Mononuclear cell (primary cell): ENCODE data around the gene PLCXD1. TPM values are rescaled to one million over a fixed set of nuclear protein-coding genes. Genes with fewer than 3 reads are reported as not detected.
"Not testable (repeated sequence)": the region's sequence is repeated elsewhere in the genome, so short reads cannot be mapped to it uniquely, and the experiment has no call there.

ENCODE experiments used
- H3K27me3 ChIP-seq: 2 replicates; pipeline ENCODE4 v1.6.0; 2011; ENCODE audit warnings: low read length, control low read depth; ENCODE audit not compliant: insufficient read depth
- H3K4me1 ChIP-seq: 2 replicates; pipeline ENCODE4 v1.5.1; 2011; ENCODE audit warnings: mild to moderate bottlenecking, low read length, control low read depth; ENCODE audit not compliant: insufficient read depth
- H3K4me3 ChIP-seq: 2 replicates; pipeline ENCODE4 v1.5.1; 2011; ENCODE audit warnings: mild to moderate bottlenecking, low read length, moderate library complexity
- H3K9me3 ChIP-seq: 2 replicates; pipeline ENCODE4 v1.5.1; 2011; ENCODE audit warnings: low read depth, mild to moderate bottlenecking, control low read depth, low read length
- total RNA-seq: library from RNA; depleted of rRNA; stranded (reverse); fragments of >200 nt; gene quantifications from one replicate; pipeline ENCODE4 v1.2.3, GENCODE V29; 2012

The PLCXD1 gene
- total RNA-seq, 1 donor: 6.9 TPM

DNA sequence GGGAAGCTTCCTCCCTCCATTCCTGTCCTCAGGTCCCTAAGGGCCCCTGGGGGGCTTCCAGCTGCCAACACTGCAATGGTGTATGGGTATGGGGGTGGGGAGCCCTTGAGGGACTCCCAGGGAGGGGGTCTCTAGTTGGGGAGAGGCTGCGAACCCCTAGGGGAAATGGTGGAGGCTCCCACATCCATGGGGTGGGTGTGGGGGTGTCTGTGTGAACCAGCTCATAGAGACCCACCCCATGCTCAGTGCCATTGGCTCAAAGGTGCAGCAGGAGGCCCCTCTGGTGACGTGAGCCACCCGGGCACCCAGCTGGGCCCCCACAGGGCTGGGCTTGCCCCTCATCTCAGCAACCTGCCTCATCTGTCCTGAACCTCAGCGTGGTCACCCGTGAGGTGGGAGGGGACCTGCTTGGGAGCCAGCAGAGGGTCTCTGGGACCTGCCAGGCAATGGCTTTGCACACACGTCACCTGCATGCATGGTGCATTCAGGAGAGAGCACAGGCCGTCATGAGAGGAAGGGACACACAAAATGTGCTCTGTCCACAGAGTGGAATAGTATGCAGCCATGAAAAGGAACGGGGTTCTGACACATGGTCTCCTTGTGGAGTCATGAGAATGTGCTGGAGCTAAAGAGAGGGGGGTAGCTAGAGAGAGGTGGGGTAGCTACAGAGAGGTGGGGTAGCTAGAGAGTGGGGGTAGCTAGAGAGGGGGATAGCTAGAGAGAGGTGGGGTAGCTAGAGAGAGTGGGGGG, 22.7 kb upstream of the PLCXD1 start:
- no peaks in the 10 kb centered on the region for H3K9me3 ChIP-seq
- H3K4me1 ChIP-seq: no peaks in the 10 kb centered on the region
- no peak overlapping the region for H3K4me3 ChIP-seq
- no peaks in the 10 kb centered on the region for H3K27me3 ChIP-seq

DNA sequence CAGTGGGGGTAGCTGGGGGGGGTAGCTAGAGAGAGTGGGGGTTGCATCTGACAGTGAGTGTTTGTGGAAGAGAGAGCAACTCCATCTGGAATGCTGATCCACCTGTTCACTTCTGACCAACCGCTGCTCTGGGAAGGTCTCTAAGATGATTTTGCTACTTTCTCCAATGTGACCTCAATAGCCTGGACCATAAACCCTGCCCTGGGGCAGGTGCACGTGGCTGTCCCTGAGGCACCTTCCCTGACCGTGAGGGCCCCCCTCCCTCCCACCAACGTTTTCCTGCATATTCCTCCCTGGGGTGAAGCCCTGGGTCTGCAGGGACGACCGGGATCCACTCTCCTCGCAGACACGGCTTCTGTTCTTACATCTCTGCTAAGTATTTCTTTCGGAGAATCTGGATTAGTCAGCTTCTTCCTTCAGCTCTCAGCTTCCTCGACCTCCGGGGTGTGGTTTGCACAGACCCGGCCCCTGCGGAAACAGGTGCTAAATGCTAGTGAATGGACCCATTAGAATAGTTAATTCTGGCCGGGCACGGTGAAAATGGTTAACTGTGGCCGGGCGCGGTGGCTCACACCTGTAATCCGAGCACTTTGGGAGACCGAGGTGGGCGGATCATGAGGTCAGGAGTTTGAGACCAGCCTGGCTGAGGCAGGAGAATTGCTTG, 21.4 kb upstream of the PLCXD1 start:
- Histone ChIP-seq H3K9me3 (no peaks in the 10 kb centered on the region), H3K4me1 (no peaks in the 10 kb centered on the region), H3K4me3 (no peak overlapping the region), H3K27me3 (no peaks in the 10 kb centered on the region)

DNA sequence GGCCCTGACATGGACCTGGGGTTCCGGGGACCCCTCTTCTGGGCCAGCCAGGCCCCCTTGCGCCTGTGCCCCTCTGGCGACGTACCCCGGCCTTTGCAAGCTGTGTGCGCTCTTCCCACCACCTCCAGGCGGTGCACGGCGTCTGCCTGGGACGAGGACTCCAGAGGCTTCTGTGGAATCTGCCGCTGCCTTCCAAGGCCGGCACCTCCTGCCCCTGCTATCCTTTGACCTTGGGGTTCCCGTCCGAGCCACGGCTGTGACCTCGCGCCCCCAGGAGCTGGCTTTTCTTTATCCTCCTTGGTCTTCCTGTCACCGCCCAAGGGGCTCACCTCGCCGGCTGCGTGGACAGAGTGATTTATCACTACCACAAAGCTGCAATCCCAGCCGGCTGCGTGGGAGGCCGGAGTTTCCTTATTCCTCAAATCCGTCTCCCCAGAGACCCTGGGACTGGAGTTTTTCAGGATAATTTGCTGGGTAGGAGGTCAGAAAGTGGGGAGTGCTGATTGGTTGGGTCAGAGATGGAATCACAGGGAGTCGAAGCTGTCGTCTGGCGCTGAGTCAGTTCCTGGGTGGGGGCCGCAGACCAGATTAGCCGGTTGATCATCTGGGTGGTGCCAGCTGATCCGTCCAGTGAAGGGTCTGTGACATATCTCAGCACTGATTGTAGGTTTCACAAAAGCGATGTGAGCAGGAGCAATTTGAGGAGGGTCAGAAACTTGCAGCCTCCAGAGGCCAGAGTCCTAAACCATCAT, 19.8 kb upstream of the PLCXD1 start:
- H3K4me1 ChIP-seq: no peaks in the 10 kb centered on the region
- no peak overlapping the region for H3K4me3 ChIP-seq
- H3K27me3 ChIP-seq: no peaks in the 10 kb centered on the region
- no peaks in the 10 kb centered on the region for H3K9me3 ChIP-seq

DNA sequence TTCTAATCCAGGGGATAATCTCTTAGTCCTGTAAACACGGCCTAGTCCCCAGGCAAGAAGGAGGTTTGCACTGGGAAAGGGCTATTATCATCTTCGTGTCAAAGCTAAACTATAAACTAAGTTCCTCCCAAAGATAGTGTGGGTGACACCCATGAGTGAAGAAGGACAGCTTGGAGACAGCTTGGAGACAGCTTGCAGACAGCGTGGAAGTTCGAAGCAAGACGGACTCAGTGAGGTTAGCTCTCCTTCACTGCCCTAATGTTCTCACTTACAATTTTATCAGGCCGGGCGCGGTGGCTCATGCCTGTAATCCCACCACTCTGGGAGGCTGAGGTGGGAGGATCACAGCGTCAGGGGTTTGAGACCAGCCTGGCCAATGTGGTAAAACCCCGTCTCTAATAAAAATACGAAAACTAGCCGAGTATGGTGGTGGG, 19.2 kb upstream of the PLCXD1 start:
- Histone ChIP-seq H3K4me1 (no peaks in the 10 kb centered on the region), H3K27me3 (no peaks in the 10 kb centered on the region), H3K4me3 (no peak overlapping the region), H3K9me3 (no peaks in the 10 kb centered on the region)

DNA sequence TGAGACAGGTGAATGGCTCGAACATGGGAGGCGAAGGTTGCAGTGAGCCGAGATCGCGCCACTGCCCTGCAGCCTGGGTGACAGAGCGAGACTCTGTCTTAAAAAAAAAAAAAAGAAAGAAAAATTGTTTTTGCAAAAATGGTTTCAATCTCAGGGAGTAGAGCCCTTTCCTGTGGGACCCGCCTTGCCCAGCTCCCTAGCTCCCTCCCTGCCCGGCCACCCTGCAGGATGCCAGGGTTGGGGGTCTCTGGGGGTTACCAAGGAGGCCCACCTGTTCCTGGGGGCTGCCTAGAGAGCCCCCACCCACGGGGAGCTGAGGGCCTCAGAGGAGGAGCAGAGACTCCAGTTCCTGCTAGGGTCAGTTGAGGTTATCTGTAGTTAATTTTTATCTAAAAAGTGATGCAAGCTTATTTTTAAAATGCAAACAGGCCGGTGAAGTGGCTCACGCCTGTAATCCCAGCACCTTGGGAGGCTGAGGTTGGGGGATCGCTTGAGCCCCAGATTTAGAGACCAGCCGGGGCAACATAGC, 18.7 kb upstream of the PLCXD1 start:
- no peaks in the 10 kb centered on the region for H3K27me3 ChIP-seq
- H3K9me3 ChIP-seq: no peaks in the 10 kb centered on the region
- no peaks in the 10 kb centered on the region for H3K4me1 ChIP-seq
- no peak overlapping the region for H3K4me3 ChIP-seq

GRCh38 chrX:264006-264405, 17.2 kb upstream of the PLCXD1 start:
- H3K27me3 ChIP-seq, H3K9me3 ChIP-seq, H3K4me1 ChIP-seq, H3K4me3 ChIP-seq: not testable (repeated sequence)

DNA sequence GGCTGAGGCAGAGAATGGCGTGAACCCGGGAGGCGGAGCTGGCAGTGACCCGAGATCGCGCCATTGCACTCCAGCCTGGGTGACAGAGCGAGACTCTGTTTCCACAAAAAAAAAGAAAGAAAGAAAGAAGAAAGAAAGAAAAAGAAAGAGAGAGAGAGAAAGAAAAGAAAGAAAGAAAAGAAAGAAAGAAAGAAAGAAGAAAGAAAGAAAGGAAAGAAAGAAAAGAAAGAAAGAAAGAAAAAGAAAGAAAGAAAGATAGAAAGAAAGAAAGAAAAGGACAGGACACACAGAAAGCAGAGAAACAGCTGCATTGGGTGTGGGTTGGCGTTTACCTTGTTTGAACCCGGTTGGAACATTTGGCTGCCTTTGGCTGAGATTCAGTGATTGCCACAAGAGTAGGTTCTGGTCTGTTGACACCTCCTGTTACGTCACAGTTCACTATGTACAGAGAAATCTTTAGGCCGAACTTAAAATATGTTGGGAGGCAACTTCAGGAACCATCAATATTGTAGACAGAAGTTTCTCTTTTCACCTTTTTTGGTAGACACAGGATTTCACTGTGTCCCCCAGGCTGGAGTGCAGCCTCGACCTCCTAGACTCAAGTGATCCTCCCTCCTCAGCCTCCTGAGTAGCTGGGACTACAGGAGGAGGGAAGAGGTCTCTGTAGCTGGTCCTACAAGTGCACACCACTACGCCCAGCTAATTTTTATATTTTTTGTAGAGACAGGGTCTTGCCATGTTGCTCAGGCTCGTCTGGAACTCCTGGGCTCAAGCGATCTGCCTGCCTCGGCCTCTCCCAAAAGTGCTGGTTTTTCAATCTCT, 16.3 kb upstream of the PLCXD1 start:
- H3K9me3 ChIP-seq: no peaks in the 10 kb centered on the region
- H3K27me3 ChIP-seq: no peaks in the 10 kb centered on the region
- H3K4me3 ChIP-seq: no peak overlapping the region
- H3K4me1 ChIP-seq: no peaks in the 10 kb centered on the region

DNA sequence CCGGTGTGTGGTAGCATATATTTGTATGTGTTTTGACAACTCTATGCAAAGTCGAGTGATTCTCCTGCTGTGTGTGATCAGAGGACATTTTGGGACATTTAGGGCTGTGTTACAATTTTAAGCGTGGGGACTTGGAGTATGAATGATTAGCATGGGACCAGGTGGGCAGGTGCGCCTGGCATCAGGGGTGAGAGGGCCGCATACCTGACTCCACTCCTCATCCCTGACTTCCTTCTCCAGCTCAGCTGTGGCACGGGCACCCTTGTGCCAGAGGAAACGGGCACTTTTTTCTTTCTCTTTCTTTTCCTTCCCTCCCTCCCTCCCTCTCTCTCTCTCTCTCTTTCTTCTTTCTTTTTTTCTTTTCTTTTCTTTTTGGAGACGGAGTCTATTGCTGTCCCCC, 15.7 kb upstream of the PLCXD1 start:
- Histone ChIP-seq H3K4me1 (no peaks in the 10 kb centered on the region), H3K27me3 (no peaks in the 10 kb centered on the region), H3K4me3 (no peak overlapping the region), H3K9me3 (no peaks in the 10 kb centered on the region)

- Histone ChIP-seq H3K4me1 (no peaks in the 10 kb centered on the region), H3K4me3 (no peak overlapping the region), H3K27me3 (no peaks in the 10 kb centered on the region), H3K9me3 (no peaks in the 10 kb centered on the region)
These were observed 13.4 kb upstream of the PLCXD1 start for GRCh38 chrX:267771-268261.

- Histone ChIP-seq H3K9me3 (no peaks in the 10 kb centered on the region), H3K4me3 (no peak overlapping the region), H3K27me3 (no peaks in the 10 kb centered on the region), H3K4me1 (peaks cover 8% of the 10 kb centered on the region)
These were observed 10.3 kb upstream of the PLCXD1 start for GRCh38 chrX:270848-271367.

DNA sequence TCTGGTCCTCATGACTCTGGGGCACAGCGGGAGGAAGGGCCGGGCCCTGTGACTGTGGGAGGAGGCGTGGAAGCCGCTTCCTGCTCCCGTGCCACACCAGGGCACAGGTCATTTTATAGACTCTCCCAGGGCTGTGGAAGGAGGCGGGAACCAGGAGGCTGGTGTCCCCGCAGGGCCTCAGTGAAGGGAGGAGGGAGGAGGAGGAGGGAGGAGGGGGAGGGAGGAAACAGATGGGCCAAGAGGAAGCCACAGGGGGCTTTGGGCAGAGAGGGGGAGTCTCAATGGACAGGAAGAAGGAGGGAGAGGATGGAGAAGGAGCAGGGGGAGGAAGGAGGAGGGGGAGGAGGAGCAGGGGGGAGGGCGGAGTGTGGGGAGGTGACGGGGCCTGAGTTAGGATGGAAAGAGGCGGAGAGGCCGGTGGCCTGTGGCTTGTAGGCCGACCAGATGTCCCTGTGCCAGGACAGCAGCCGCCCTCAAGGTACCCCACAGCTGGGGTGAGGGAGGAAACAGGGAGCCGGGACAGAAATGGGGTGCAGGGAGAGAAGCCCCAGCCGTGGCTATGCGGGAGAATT, 6.2 kb upstream of the PLCXD1 start:
- Histone ChIP-seq H3K4me1 (peaks cover 19% of the 10 kb centered on the region), H3K4me3 (peak overlapping the region; percentile 54), H3K27me3 (no peaks in the 10 kb centered on the region), H3K9me3 (no peaks in the 10 kb centered on the region)

GRCh38 chrX:275476-275966, 5.7 kb upstream of the PLCXD1 start:
- Histone ChIP-seq H3K9me3 (no peaks in the 10 kb centered on the region), H3K4me1 (peaks cover 19% of the 10 kb centered on the region), H3K4me3 (peak overlapping the region; percentile 54), H3K27me3 (no peaks in the 10 kb centered on the region)

GRCh38 chrX:275967-276580, 5.1 kb upstream of the PLCXD1 start:
- Histone ChIP-seq H3K4me3 (peak overlapping the region; percentile 54), H3K27me3 (no peaks in the 10 kb centered on the region), H3K9me3 (no peaks in the 10 kb centered on the region), H3K4me1 (peaks cover 19% of the 10 kb centered on the region)
